HepG2 (cell line): ENCODE data around the gene SYNGAP1. TPM values are rescaled to one million over a fixed set of nuclear protein-coding genes. Genes with fewer than 3 reads are reported as not detected.

Source experiments
- AGO1 ChIP-seq: fragments of 200-400 bp; formaldehyde crosslinking; IDR thresholded peaks from 2 replicates; pipeline ENCODE4 v1.6.1; 2017; ENCODE audit warnings: mild to moderate bottlenecking, low read depth, low read length, moderate library complexity; ENCODE audit not compliant: poor library complexity, severe bottlenecking
- ARNTL ChIP-seq: sonication (generic); formaldehyde crosslinking; IDR thresholded peaks from 2 replicates; pipeline ENCODE4 v1.4.0; 2020; ENCODE audit warnings: mild to moderate bottlenecking, missing genetic modification reagents
- BCLAF1 ChIP-seq: fragments of 450-650 bp; IDR thresholded peaks from 2 replicates; pipeline ENCODE4 v1.6.1; 2017; ENCODE audit warnings: mild to moderate bottlenecking
- CREB3 ChIP-seq: sonication (generic); formaldehyde crosslinking; IDR thresholded peaks from 2 replicates; pipeline ENCODE4 v1.5.0; 2020; ENCODE audit warnings: missing genetic modification reagents
- DBP ChIP-seq: sonication (generic); formaldehyde crosslinking; IDR thresholded peaks from 2 replicates; pipeline ENCODE4 v1.4.0; 2020; ENCODE audit warnings: missing genetic modification reagents; ENCODE audit errors: not compliant biosample characterization
- ESRRA ChIP-seq: sonication (generic); formaldehyde crosslinking; IDR thresholded peaks from 2 replicates; pipeline ENCODE4 v1.5.1; 2020; ENCODE audit warnings: mild to moderate bottlenecking, low read depth, missing genetic modification reagents
- KLF13 ChIP-seq: sonication (generic); formaldehyde crosslinking; IDR thresholded peaks from 2 replicates; pipeline ENCODE4 v1.4.0; 2020; ENCODE audit warnings: mild to moderate bottlenecking, missing genetic modification reagents
- MIXL1 ChIP-seq: IDR thresholded peaks from 2 replicates; pipeline ENCODE4 v1.6.1; 2016
- SOX13 ChIP-seq, 3 experiments: fragments of 450-650 bp in 1 of 3; sonication (generic) in 1 of 3; formaldehyde crosslinking in 1 of 3; IDR thresholded peaks in 2 of 3; conservative IDR thresholded peaks in 1 of 3; 2 replicates each; pipeline versions ENCODE4 v1.5.0 to v1.6.1; 2016 to 2020; ENCODE audit warnings: antibody characterized with exemption in 1 of 3, mild to moderate bottlenecking in 1 of 3, missing compliant biosample characterization in 1 of 3, missing genetic modification reagents in 1 of 3, moderate library complexity in 1 of 3
- THYN1 ChIP-seq: sonication (generic); formaldehyde crosslinking; IDR thresholded peaks from 2 replicates; pipeline ENCODE4 v1.8.1; 2023; ENCODE audit warnings: low read depth, mild to moderate bottlenecking, moderate library complexity, missing genetic modification reagents, borderline replicate concordance
- ZNF124 ChIP-seq: sonication (generic); formaldehyde crosslinking; IDR thresholded peaks from 2 replicates; pipeline ENCODE4 v1.4.0; 2020; ENCODE audit warnings: missing genetic modification reagents
- ZNF430 ChIP-seq: sonication (generic); formaldehyde crosslinking; IDR thresholded peaks from 2 replicates; pipeline ENCODE4 v1.9.0; 2021; ENCODE audit warnings: mild to moderate bottlenecking, missing genetic modification reagents
- ZNF605 ChIP-seq: sonication (generic); formaldehyde crosslinking; IDR thresholded peaks from 2 replicates; pipeline ENCODE4 v1.8.0; 2022; ENCODE audit warnings: mild to moderate bottlenecking, missing genetic modification reagents
- ZNF720 ChIP-seq: sonication (generic); formaldehyde crosslinking; IDR thresholded peaks from 2 replicates; pipeline ENCODE4 v1.4.0; 2020; ENCODE audit warnings: missing genetic modification reagents
- ZSCAN25 ChIP-seq: sonication (generic); formaldehyde crosslinking; IDR thresholded peaks from 2 replicates; pipeline ENCODE4 v1.8.0; 2022; ENCODE audit warnings: mild to moderate bottlenecking, missing genetic modification reagents
- polyA plus RNA-seq, 8 experiments: library from polyadenylated mRNA; depleted of rRNA in 3 of 8; stranded (reverse) in 7 of 8; unstranded in 1 of 8; fragments of >200 nt; fragmentation: Illumina TruSeq in 4 of 8; extraction: Trizol in 4 of 8; gene quantifications; 2 replicates each; pipeline versions ENCODE4 v1.2.1 to v1.2.3, GENCODE V29; 2011 to 2016; ENCODE audit warnings: low read depth in 4 of 8, missing spikeins in 1 of 8, mixed read lengths in 1 of 8; ENCODE audit not compliant: insufficient read depth in 1 of 8
- total RNA-seq, 5 experiments: library from RNA; depleted of rRNA; stranded (reverse); fragments of >200 nt; fragmentation: Illumina TruSeq; extraction: Trizol; gene quantifications; 2 replicates each; pipeline ENCODE4 v1.2.3, GENCODE V29; 2016; ENCODE audit warnings: low read depth in 1 of 5
- TF ChIP-seq, protein P1 (sequence below): sonication (generic); formaldehyde crosslinking; IDR thresholded peaks from 2 replicates; pipeline ENCODE4 v1.4.0; 2020; ENCODE audit warnings: mild to moderate bottlenecking, missing genetic modification reagents

Gene SYNGAP1
- total and polyA plus RNA-seq, 2 of the 13 experiments (the other 11 are each of a cell fraction or from before 2014, with no cell fraction given), result 0.75 to 1.1 TPM

DNA sequence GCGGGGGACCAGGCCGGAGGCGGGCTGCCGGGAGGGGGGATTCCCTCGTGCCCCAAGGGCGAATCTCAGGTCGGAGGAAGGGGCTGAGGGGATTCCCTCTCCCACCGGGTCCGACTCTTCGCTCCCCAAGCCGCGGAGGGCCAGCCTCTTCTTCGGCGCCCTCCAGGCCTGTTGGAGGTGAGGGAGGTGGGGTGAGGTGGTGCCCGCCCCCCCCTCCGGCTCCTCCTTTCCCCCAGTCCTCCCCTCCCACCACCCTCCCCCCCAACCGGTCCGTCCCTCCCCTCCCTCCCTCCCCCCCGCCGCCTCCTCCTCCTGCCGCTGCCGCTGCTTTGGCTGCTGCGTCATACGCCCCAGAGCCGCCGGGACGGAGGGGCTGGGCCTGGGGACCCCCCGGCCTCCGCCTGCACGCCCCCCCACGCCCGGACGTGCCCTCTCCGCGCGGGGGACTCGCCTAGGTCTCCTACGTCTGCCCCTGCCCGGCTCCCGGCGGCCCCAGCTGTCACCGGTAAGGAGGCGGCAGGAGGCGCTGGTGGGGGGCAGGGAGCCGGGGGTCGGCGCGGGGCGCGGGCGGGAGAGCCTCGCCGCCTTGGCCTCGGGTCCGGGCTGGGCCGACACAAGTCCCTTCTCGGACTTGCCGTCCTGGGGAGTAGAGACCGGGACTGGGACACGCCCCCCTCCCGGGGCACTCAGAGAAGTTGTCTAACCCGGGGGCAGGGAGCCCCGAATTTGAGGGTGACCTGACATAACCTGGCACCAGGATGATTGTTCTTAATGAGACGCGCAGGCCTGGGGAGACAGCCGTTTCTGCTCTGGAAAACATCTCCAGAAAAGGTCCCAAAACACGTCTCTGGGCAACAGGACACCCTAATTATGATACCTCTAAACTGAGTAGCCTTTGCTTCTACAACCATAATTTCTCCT is 8.9 kb upstream of the SYNGAP1 start, which contains the start of gene PHF1 (continued):
- TF ChIP-seq, protein P1, sequence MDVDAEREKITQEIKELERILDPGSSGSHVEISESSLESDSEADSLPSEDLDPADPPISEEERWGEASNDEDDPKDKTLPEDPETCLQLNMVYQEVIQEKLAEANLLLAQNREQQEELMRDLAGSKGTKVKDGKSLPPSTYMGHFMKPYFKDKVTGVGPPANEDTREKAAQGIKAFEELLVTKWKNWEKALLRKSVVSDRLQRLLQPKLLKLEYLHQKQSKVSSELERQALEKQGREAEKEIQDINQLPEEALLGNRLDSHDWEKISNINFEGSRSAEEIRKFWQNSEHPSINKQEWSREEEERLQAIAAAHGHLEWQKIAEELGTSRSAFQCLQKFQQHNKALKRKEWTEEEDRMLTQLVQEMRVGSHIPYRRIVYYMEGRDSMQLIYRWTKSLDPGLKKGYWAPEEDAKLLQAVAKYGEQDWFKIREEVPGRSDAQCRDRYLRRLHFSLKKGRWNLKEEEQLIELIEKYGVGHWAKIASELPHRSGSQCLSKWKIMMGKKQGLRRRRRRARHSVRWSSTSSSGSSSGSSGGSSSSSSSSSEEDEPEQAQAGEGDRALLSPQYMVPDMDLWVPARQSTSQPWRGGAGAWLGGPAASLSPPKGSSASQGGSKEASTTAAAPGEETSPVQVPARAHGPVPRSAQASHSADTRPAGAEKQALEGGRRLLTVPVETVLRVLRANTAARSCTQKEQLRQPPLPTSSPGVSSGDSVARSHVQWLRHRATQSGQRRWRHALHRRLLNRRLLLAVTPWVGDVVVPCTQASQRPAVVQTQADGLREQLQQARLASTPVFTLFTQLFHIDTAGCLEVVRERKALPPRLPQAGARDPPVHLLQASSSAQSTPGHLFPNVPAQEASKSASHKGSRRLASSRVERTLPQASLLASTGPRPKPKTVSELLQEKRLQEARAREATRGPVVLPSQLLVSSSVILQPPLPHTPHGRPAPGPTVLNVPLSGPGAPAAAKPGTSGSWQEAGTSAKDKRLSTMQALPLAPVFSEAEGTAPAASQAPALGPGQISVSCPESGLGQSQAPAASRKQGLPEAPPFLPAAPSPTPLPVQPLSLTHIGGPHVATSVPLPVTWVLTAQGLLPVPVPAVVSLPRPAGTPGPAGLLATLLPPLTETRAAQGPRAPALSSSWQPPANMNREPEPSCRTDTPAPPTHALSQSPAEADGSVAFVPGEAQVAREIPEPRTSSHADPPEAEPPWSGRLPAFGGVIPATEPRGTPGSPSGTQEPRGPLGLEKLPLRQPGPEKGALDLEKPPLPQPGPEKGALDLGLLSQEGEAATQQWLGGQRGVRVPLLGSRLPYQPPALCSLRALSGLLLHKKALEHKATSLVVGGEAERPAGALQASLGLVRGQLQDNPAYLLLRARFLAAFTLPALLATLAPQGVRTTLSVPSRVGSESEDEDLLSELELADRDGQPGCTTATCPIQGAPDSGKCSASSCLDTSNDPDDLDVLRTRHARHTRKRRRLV (CRISPR knock-in tag), result no peak
- TF ChIP-seq KLF13 (CRISPR knock-in tag), result no peak
- TF ChIP-seq MIXL1 (CRISPR knock-in tag), result no peak
- no peak for TF ChIP-seq ZNF605 (CRISPR knock-in tag)
- TF ChIP-seq ESRRA, result no peak
- no peak for TF ChIP-seq ZNF124 (CRISPR knock-in tag)
- TF ChIP-seq ZSCAN25 (CRISPR knock-in tag), result no peak
- TF ChIP-seq ZNF720 (CRISPR knock-in tag), result no peak
- no peak; the same call in none of the 2 replicates for TF ChIP-seq ZNF430 (CRISPR knock-in tag)
- no peak for TF ChIP-seq AGO1
- 0 out of 2 replicates have a peak, but pooled peaks have one; percentile 15 for TF ChIP-seq THYN1
- TF ChIP-seq SOX13 (IDR thresholded peaks at IDR 0.05), result no peak
- no peak for TF ChIP-seq SOX13 (CRISPR knock-in tag; conservative IDR thresholded peaks at IDR 0.05 in 1 of 2, IDR thresholded peaks at IDR 0.05 in 1 of 2)
- TF ChIP-seq DBP, result no peak
- no peak for TF ChIP-seq CREB3 (CRISPR knock-in tag)
- TF ChIP-seq BCLAF1, result no peak
- TF ChIP-seq ARNTL, result no peak
